Ishikawa (cell line): Measurements from ENCODE around the gene ARAP1.

ENCODE experiments used
- CEBPB ChIP-seq: IDR thresholded peaks from 2 replicates; pipeline ENCODE4 v1.6.1; 2012
- CREB1 ChIP-seq: IDR thresholded peaks from 2 replicates; pipeline ENCODE4 v1.6.1; 2012; ENCODE audit warnings: low read depth
- EGR1 ChIP-seq: IDR thresholded peaks from 2 replicates; pipeline ENCODE4 v1.6.1; 2012
- EP300 ChIP-seq: IDR thresholded peaks from 2 replicates; pipeline ENCODE4 v1.6.1; 2012; ENCODE audit warnings: borderline replicate concordance
- FOXM1 ChIP-seq: IDR thresholded peaks from 2 replicates; pipeline ENCODE4 v1.6.1; 2012; ENCODE audit warnings: low read depth, borderline replicate concordance
- MAX ChIP-seq: IDR thresholded peaks from 2 replicates; pipeline ENCODE4 v1.6.1; 2012
- NFIC ChIP-seq: IDR thresholded peaks from 2 replicates; pipeline ENCODE4 v1.6.1; 2012
- RAD21 ChIP-seq: IDR thresholded peaks from 2 replicates; pipeline ENCODE4 v1.6.1; 2012; ENCODE audit warnings: low read depth
- REST ChIP-seq: IDR thresholded peaks from 2 replicates; pipeline ENCODE4 v1.6.1; 2012; ENCODE audit warnings: low read depth, mild to moderate bottlenecking
- TAF1 ChIP-seq: IDR thresholded peaks from 2 replicates; pipeline ENCODE4 v1.6.1; 2012; ENCODE audit warnings: low read depth, mild to moderate bottlenecking
- TCF12 ChIP-seq: IDR thresholded peaks from 2 replicates; pipeline ENCODE4 v1.6.1; 2012; ENCODE audit warnings: low read depth
- TEAD4 ChIP-seq: IDR thresholded peaks from 2 replicates; pipeline ENCODE4 v1.6.1; 2012
- USF1 ChIP-seq: IDR thresholded peaks from 2 replicates; pipeline ENCODE4 v1.6.1; 2012
- YY1 ChIP-seq: IDR thresholded peaks from 2 replicates; pipeline ENCODE4 v1.6.1; 2012; ENCODE audit warnings: low read depth
- ZBTB7A ChIP-seq: IDR thresholded peaks from 2 replicates; pipeline ENCODE4 v1.6.1; 2012; ENCODE audit warnings: low read depth

Gene ARAP1

GRCh38 chr11:72735495-72736027 is 16.6 kb downstream of the ARAP1 start:
- TF ChIP-seq RAD21 = no peak
- no peak for TF ChIP-seq REST
- TF ChIP-seq FOXM1 = no peak

- TF ChIP-seq CREB1 (no peak), ZBTB7A (no peak), TCF12 (no peak), CEBPB (no peak), NFIC (no peak), REST (no peak), EP300 (no peak), USF1 (no peak), RAD21 (no peak), MAX (no peak)
Measured at GRCh38 chr11:72732329-72732728, 19.9 kb downstream of the ARAP1 start.

GRCh38 chr11:72730737-72731136 is 21.5 kb downstream of the ARAP1 start:
- TF ChIP-seq TAF1 (no peak), CEBPB (no peak), TEAD4 (no peak), ZBTB7A (no peak), CREB1 (no peak), MAX (no peak), USF1 (no peak), RAD21 (no peak), FOXM1 (no peak), EP300 (no peak), EGR1 (no peak)

- TF ChIP-seq ZBTB7A (no peak), EGR1 (no peak), RAD21 (no peak), EP300 (no peak), REST (no peak), TAF1 (no peak), YY1 (no peak), NFIC (no peak), CREB1 (no peak), MAX (no peak), CEBPB (no peak), USF1 (no peak)
Measured at GRCh38 chr11:72730243-72730642, 22.0 kb downstream of the ARAP1 start.

GRCh38 chr11:72727521-72727920 is 24.7 kb downstream of the ARAP1 start:
- no peak for TF ChIP-seq RAD21
- TF ChIP-seq ZBTB7A = no peak
- no peak for TF ChIP-seq MAX
- no peak for TF ChIP-seq YY1
- TF ChIP-seq NFIC = no peak
- TF ChIP-seq EGR1 = no peak
- TF ChIP-seq TCF12 = no peak
- no peak for TF ChIP-seq REST
- TF ChIP-seq TEAD4 = no peak
- TF ChIP-seq USF1 = no peak
- no peak for TF ChIP-seq EP300
- no peak for TF ChIP-seq CEBPB
- no peak for TF ChIP-seq FOXM1
- TF ChIP-seq TAF1 = no peak
- no peak for TF ChIP-seq CREB1
